HG02623 (cell line): ENCODE results near the gene ZNF214.

Experiments
- ATAC-seq: cut with Tn5 transposase; IDR thresholded peaks from one replicate; pipeline ENCODE4 v1.9.1; 2021; ENCODE audit warnings: moderate library complexity; ENCODE audit not compliant: unreplicated experiment

The ZNF214 gene

GRCh38 chr11:7020183-7020917, at the start of gene ZNF214, which contains the start of gene NLRP14:
ZNF214 (minus strand) TSS chr11:7020346; CDS start chr11:7002835, 17,511 bp downstream.
NLRP14 (plus strand) TSS chr11:7020479; CDS start chr11:7038587, 18,108 bp downstream.
- no peak for ATAC-seq

GRCh38 chr11:7062534-7062933, 42.4 kb upstream of the ZNF214 start:
- no peak for ATAC-seq

GRCh38 chr11:7060868-7061267, 40.7 kb upstream of the ZNF214 start:
- ATAC-seq: no peak

DNA sequence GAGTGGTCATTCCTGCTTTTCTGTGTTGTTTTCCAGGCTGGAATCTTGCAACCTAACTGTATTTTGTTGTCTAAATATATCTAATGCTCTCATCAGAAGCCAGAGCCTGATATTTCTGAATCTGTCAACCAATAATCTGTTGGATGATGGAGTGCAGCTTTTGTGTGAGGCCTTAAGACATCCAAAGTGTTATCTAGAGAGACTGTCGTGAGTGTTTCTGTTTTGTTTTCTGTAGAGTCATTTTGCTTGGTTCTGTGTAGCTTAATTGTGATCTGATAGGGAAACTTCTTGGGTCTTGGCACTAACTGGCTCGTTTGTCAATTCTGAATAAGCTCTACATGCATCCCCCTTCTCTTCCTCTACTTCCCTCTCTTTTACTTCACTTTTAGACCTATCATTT, 37.5 kb upstream of the ZNF214 start:
- no peak for ATAC-seq

- ATAC-seq: no peak
These were observed 36.8 kb upstream of the ZNF214 start for GRCh38 chr11:7056828-7057513.

DNA sequence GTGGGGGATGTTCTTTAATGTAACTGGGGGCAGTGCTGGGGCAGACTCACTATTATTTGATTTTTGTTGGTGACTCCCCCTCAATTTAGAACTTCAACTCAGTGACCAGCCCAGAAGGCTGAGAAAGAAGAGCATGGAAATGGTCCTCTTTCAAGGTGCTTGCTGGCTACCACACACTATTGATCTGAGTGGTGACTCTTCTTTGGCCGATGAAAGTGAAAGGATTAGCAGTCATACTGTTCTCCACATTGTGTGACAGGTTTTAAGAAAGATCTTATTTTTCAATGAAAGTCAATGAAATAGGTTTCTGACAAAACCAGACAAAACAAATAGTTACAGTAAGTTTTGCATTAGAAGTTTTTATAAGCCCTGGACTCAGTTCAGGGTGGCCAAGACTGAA, 30.0 kb upstream of the ZNF214 start:
- ATAC-seq: no peak

DNA sequence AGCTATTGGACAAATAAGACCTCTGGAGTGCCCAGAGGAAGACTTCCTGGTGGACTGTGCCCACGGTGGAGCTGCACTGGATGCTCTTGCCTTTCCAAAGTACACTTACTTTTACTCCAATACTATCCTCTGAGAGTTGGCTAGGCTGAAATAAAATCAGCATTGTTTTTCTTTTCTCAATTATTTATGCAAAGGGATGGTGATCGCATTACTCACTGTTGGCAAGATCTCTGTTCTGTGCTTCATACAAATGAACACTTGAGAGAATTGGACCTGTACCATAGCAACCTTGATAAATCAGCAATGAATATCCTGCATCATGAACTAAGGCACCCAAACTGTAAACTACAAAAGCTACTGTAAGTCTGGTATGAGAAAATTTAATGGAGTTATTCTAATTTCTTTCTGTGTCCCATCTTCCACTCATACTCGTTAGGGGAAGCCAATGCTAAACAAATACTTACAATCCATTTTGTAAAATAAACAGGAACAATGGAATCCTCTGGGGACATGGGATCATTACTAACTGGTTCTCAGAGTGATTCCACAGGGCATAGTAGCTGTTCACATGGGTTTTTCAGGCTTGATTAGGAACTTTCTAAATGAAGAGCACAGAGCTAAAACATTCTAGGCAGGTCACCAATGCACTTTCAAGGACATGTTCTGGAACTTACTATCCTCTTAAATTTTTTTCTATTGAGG, 26.5 kb upstream of the ZNF214 start:
- no peak for ATAC-seq

- ATAC-seq: no peak
These were observed 13.9 kb upstream of the ZNF214 start for GRCh38 chr11:7034019-7034418.

GRCh38 chr11:7032692-7033091, 12.5 kb upstream of the ZNF214 start:
- no peak for ATAC-seq

- ATAC-seq: no peak
These were observed 11.3 kb upstream of the ZNF214 start for GRCh38 chr11:7031471-7031871.

DNA sequence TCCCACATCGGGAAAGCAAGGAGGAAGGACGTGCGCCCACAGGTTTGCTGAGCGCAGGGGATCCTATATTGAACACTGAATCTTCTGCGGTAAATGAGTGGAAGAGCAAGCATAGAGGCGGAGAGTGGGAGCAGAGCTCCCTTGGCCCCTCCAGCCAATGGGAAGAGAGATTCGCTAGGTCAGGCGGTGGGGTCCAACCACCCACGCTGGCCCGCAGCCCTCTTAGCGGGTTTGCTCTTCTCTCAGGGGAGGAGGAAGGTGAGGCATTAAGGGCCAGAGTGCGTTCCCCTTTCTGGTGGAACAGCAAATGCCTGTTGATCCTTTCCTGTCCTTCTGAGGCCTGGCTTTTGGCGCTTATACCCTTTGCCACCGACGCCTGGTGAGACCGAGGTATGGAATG, 10.7 kb upstream of the ZNF214 start:
- ATAC-seq: no peak

GRCh38 chr11:7028141-7028540, 8.0 kb upstream of the ZNF214 start:
- ATAC-seq: no peak

DNA sequence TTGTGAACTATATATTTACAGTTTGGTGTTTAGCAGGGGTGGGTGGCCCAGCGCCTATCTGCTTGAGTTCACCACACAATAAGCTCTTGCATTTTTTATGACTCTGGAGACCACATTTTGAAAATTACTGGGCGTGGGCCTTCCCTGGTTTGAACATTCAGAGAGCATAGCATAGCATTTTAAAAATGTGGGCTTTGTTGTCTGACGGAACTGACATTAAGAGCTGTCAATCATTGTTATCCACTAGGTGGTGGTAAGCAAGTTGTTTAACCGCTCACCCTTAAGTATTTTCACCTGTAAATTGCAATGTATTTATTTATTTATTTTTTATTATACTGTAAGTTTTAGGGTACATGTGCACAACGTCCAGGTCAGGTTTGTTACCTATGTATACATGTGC, 1.2 kb upstream of the ZNF214 start:
- no peak for ATAC-seq

DNA sequence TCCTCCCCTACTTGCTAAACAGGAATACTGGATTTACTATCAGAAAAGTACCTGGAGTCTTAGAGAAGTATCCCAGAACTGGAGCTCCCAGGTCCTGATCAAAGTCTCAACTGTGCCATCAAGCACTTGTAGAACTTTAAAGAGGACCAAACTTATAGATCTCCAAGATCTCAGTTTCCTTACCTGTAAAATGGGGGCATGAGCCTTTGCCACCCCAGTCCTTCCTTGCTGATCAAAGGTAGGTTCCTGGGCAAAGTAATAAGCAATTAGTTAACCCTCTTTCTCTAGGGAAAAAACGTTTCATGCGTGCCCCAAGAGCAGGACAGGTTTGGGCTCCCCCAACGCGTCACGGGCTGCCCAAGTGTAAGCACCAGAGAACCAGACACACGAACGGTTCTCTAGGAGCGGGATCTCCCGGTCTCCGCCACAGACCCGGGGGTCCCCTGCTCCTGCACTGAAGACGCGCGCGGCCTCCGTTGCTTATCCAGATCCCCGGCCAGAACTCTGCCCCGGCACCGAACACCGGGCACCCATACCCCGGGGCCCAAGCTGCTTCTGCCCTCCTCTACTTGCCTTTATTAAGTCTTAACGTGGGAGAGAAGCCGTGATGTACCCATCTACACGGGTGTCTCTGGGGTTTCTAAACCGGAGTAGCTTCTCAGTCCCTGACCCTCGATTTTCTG, 505 bp downstream of the ZNF214 start:
- no peak for ATAC-seq

DNA sequence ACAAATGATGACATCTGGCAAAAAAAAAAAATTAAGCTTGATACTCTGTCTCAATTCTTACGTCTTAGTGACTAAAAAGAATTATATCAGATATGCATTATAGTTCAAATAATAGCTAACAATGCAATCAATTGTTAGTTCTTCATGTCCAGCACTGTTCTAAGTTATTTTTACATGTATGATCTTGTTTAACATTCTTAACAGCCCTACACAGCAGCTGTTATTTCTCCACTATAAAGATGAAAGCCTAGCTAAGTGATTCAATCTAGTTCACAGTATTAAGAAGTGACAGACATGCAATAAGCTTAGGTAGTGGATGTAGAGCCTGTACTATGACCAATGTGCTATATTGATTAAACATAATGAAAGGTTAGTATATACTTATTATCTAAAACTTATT, 4.1 kb downstream of the ZNF214 start:
- no peak for ATAC-seq

GRCh38 chr11:7014118-7014517, 6.0 kb downstream of the ZNF214 start:
- no peak for ATAC-seq

- ATAC-seq: no peak
These were observed 15.7 kb downstream of the ZNF214 start for GRCh38 chr11:7004482-7004881.

DNA sequence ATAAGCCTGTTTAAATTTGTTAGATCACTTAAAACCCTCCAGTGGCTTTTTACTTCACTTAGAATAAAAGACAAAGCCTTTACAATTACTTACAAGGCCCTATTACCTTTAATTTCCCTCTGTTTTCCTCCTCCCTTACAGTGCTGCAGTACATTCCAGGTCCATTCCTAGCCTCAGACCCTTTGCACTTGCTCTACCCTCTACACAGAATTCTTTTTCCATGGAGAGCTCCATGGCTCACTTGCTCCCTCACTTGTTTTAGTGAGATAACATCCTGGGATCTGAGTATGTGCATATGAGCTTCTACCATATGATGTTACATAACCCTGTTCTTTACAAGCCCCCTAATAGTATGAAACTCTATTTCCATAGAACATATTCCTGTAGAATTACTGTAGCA, 24.4 kb downstream of the ZNF214 start:
- no peak for ATAC-seq

DNA sequence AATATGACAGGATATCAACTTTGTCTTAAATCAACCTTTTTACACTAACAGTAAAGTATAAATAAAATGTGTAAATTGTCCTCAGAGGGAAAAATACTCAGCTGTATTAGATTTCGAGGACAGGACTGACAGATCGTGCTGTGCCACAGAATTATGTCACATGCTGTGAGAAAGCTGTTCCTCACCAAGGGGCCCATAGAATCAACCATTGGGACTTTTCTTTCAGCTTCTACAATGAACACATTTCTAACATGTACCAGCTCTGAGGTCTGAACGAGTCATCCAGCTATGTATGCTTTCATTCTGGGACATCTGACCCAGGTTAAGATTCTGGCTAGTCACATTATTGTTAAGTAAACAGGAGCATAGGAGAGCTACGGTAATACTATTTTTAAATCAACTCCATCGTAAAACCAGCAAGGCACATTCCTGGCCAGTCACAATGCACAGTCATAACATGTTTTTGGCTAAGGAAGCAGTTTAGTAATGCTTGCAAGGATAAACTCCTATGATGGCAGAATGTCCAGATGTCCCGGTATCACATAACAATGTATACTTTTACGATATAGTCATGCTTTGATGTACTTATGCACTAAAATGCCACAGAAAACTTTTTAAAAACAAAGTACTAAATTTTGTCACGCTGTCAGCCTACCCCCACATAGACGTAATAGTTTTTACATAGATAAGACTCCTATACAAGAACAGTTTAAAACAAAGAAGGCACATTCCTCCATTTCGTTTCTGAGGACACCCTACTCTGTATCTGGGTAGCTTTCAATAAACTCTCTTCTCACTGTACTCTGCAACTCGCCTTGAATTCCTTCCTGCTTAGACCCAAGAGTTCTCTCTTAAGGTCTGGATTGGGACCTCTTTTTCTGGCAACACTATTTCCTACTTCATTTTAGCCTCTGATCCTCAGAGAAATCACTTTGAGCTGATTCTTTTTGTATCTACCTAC, 27.4 kb downstream of the ZNF214 start:
- ATAC-seq: no peak

- ATAC-seq: no peak
These were observed 28.1 kb downstream of the ZNF214 start for GRCh38 chr11:6992026-6992425.
